ENCODE measurements around the gene GRIN1.
A peak's percentile ranks its signal among the peaks of the same experiment; 100 is the strongest.

Gene GRIN1

GRCh38 chr9:137110911-137111787 is 27.8 kb upstream of the GRIN1 start:
- Histone ChIP-seq H3K4me3 (ENCODE audit: low read depth in 1 of 2, low read length in 1 of 2) (no peak overlapping the region), H3K4me1 (ENCODE audit: control insufficient read depth in 1 of 2, insufficient read depth in 1 of 2, low read depth in 1 of 2, low read length in 1 of 2) (peaks cover 7 to 14% of the 10 kb centered on the region in 2 experiments), H3K36me3 (peaks cover 48% of the 10 kb centered on the region), H3K9me3 (no peaks in the 10 kb centered on the region), H3K27ac (no peak overlapping the region), H3K27me3 (peaks cover 30% of the 10 kb centered on the region)
- TF ChIP-seq CTCF (IDR thresholded peaks at IDR 0.05) = no peak

DNA sequence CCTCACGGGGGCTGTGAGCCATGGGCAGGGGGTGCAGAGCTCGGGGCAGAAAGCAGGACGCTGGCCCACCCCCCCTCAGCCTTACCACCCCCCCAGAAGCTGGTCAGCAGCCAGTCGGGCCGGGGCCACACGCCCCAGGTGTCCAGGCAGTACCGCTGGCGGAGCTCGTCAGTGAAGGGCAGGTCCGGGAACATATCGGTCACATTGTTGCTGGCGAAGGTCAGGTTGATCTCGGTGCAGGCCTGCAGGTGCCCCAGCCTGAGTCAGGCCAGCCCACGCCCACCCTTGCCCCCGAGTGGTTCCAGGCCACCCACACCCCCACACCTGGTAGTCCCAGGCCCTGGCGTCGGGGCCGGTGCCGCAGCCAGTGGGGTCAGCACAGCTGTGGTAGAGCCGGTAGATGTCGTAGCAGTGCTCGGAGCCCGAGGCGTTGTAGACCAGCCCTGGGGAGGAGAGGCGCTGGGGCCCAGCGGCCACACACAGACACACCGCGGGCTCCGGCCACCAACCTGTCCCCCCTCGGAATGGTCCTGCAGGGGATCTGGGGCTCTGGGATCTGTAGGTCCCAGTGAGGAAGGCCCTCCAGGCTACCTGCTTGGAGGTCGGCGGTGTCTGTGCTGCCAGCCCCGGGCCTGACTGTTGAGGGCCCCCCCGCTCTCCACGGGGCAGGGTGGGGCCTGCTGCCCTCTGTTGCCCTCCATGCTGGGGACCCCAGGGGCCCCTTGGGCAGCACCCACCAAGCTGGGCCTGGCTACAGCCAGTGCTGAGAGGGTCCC is 27.0 kb upstream of the GRIN1 start:
- Histone ChIP-seq H3K4me1 (ENCODE audit: control insufficient read depth in 1 of 2, insufficient read depth in 1 of 2, low read depth in 1 of 2, low read length in 1 of 2) (peaks cover 7 to 14% of the 10 kb centered on the region in 2 experiments), H3K36me3 (peaks cover 39% of the 10 kb centered on the region), H3K9me3 (no peaks in the 10 kb centered on the region), H3K4me3 (ENCODE audit: low read depth in 1 of 2, low read length in 1 of 2) (no peak overlapping the region), H3K27me3 (peaks cover 36% of the 10 kb centered on the region), H3K27ac (no peak overlapping the region)
- no peak for TF ChIP-seq CTCF (IDR thresholded peaks at IDR 0.05)

- Histone ChIP-seq H3K9me3 (no peaks in the 10 kb centered on the region), H3K27ac (no peak overlapping the region), H3K4me3 (ENCODE audit: low read depth in 1 of 2, low read length in 1 of 2) (no peak overlapping the region), H3K4me1 (ENCODE audit: control insufficient read depth in 1 of 2, insufficient read depth in 1 of 2, low read depth in 1 of 2, low read length in 1 of 2) (peaks cover 7 to 14% of the 10 kb centered on the region in 2 experiments), H3K36me3 (peaks cover 31% of the 10 kb centered on the region), H3K27me3 (peaks cover 42% of the 10 kb centered on the region)
- TF ChIP-seq CTCF (IDR thresholded peaks at IDR 0.05) = no peak
These were observed 26.2 kb upstream of the GRIN1 start for GRCh38 chr9:137112564-137113384.

DNA sequence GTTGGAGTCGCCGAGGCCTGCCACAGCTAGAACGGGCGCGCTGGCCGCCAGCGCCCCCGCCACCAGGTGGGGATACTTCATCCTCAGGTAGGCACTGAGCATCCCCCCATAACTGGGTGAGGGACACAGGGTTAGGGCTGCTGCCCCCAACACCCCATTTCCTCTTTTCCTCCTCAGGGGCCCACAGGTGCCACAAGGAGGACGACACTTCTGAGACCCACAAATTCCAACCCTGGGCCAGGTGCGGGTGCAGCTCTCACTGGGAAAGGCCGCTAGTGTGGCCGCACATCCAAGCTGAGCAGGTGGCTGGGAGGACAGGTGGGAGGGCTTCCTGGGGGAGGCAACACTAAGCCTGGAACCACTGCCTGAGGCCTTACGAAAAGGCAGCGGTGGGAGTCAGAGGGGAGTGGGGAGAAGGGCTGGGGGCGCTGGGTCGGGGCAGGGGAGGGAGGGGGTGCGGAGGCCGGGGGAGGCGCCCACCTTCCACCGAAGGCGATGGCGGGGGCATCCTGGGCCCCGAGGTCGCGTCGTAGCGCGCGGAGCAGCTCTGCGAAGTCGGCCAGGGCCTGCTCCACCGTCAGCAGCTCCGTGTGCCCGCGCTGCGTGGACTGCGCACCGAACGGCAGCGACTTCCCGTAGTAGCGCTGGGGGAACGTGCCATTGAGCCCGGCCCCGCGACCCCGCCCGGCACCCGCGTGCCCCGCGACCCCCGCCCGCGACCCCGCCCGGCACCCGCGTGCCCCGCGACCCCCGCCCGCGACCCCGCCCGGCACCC is 25.4 kb upstream of the GRIN1 start:
- Histone ChIP-seq H3K4me1 (ENCODE audit: control insufficient read depth in 1 of 2, insufficient read depth in 1 of 2, low read depth in 1 of 2, low read length in 1 of 2) (peaks cover 7 to 14% of the 10 kb centered on the region in 2 experiments), H3K4me3 (ENCODE audit: low read depth in 1 of 2, low read length in 1 of 2) (no peak overlapping the region), H3K9me3 (no peaks in the 10 kb centered on the region), H3K27me3 (peaks cover 42% of the 10 kb centered on the region), H3K36me3 (peaks cover 23% of the 10 kb centered on the region), H3K27ac (no peak overlapping the region)
- TF ChIP-seq CTCF (IDR thresholded peaks at IDR 0.05) = no peak

DNA sequence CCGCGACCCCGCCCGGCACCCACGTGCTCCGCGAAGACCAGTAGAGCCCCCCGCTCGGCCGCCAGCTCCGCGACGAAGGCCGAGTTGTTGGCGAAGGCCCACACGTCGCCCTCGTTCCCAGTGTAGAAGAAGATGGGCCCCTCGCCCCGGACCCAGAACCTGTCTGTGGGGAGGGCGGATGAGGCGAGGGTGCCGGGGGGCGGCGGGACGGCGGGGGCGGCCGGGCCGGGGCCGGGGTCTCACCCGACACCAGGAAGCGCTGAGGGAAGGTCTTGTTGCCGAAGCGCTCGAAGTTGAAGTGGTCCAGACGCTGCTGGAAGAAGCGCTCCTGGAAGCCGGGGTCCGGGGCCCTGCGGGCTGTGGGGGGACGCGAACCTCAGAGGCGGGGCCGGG is 24.7 kb upstream of the GRIN1 start:
- H3K4me3 ChIP-seq (ENCODE audit: low read depth in 1 of 2, low read length in 1 of 2) = peak overlapping the region; percentile 54 to 78
- peaks cover 7 to 14% of the 10 kb centered on the region in 2 experiments for H3K4me1 ChIP-seq (ENCODE audit: control insufficient read depth in 1 of 2, insufficient read depth in 1 of 2, low read depth in 1 of 2, low read length in 1 of 2)
- peaks cover 17% of the 10 kb centered on the region for H3K36me3 ChIP-seq
- no peak overlapping the region for H3K27ac ChIP-seq
- peaks cover 42% of the 10 kb centered on the region for H3K27me3 ChIP-seq
- TF ChIP-seq CTCF (IDR thresholded peaks at IDR 0.05) = no peak
- H3K9me3 ChIP-seq = no peaks in the 10 kb centered on the region
